Right ventricle myocardium superior (tissue), 1 donor: Measurements from ENCODE around the gene ZC3H12D. TPM values are rescaled to one million over a fixed set of nuclear protein-coding genes. Genes with fewer than 3 reads are reported as not detected.

Experiments
- total RNA-seq: library from RNA; stranded (reverse); fragmentation: NEBNext Ultra II Directional; extraction: Animal tissue kit (Norgen Biotek cat#: 25700); gene quantifications from one replicate; pipeline ENCODE4 v1.2.1, GENCODE V29; 2021
- donor health status: DM: no; HTN: yes; CAD: no; lungs with severe emphysema.

Gene ZC3H12D
- total RNA-seq, 1 donor from 2014 or later: 0.51 TPM

Other genes with a start within 250 kb of the ZC3H12D start
- 58.0 TPM for gene TAB2, start 167.3 kb downstream of the ZC3H12D start, total RNA-seq
- gene SUMO4, start 84.8 kb downstream of the ZC3H12D start, total RNA-seq: 0.22 TPM
- 13.9 TPM for gene PPIL4, start 61.0 kb upstream of the ZC3H12D start, total RNA-seq
- gene GINM1, start 81.4 kb upstream of the ZC3H12D start, total RNA-seq: 47.9 TPM
- 12.0 TPM for gene KATNA1, start 163.7 kb upstream of the ZC3H12D start, total RNA-seq
- gene LATS1, start 233.1 kb upstream of the ZC3H12D start, total RNA-seq: 9.1 TPM